ENCODE data around the gene BTAF1. TPM values are rescaled to one million over a fixed set of nuclear protein-coding genes. Genes with fewer than 3 reads are reported as not detected.

The BTAF1 gene
- total and polyA plus RNA-seq, 10 of the 15 experiments (the other 5 are each of a cell fraction or from before 2014, with no cell fraction given), result 11.8 to 157 (median 55.5) TPM

DNA sequence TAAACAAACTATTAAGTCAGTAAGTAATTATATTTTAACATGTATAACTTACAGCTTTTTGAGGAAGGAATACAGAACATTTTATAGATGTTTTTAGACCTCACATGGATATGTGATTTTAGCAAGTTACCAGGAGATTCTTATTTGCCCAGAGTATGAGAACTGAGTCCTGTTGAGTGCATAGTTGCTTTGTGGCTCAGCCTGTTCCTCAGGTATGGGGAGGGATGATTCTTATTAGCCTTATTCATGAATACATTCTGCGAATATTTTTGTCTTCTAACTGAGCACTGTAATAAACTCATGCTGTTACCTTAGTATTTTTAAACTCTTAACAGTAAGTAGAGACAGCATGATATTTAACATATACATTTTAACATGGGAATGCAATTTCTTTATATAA, 17.9 kb downstream of the BTAF1 start:
- DNase-seq (ENCODE audit: low read depth, low spot score) (no peak), ATAC-seq (no peak), FAIRE-seq (no peak)
- Histone ChIP-seq H3K27me3 (replicated peaks in 1 of 2; ENCODE audit: control insufficient read depth in 2 of 2, insufficient read depth in 2 of 2, low read length in 1 of 2) (no peaks in the 10 kb centered on the region), H3K27ac (ENCODE audit: control insufficient read depth, insufficient read depth) (no peak overlapping the region), H3K36me3 (ENCODE audit: control insufficient read depth in 2 of 2, insufficient read depth in 2 of 2, low read length in 1 of 2) (peaks cover 8 to 26% of the 10 kb centered on the region in 2 experiments), H3K79me2 (ENCODE audit: control insufficient read depth, insufficient read depth, low read length) (peaks cover 33% of the 10 kb centered on the region), H3K9ac (ENCODE audit: control insufficient read depth, insufficient read depth, low read length) (no peak overlapping the region), H3K9me3 (replicated peaks; ENCODE audit: control insufficient read depth, insufficient read depth, low read length) (no peaks in the 10 kb centered on the region; the same call in 2 of the 3 replicates), H3K4me3 (no peak overlapping the region), H4K20me1 (ENCODE audit: control insufficient read depth, insufficient read depth) (no peaks in the 10 kb centered on the region), H2AFZ (ENCODE audit: control insufficient read depth, low read depth, low read length) (no peak overlapping the region), H3K4me2 (ENCODE audit: control insufficient read depth, insufficient read depth) (no peak overlapping the region), H3K4me1 (ENCODE audit: control insufficient read depth, insufficient read depth, low read length) (no peaks in the 10 kb centered on the region; the same call in 1 of the 2 replicates)
- intact Hi-C loops (cut with micrococcal nuclease; ENCODE audit: unreplicated experiment), result no loop called here
- ChIA-PET SMC1A (ENCODE audit: uncharacterized antibody, unreplicated experiment) (interaction anchor here (0.6 to 1.7 kb wide), 6 partner anchors 10 to 608 kb away, joined by 3 to 4 read pairs (median 3); no protein-coding TSS in a partner anchor), RAD21 (ENCODE audit: unreplicated experiment) (interaction anchor here (1.2 kb wide), 1 partner anchor 17 kb away, joined by 3 read pairs; the partner anchor contains the start of gene BTAF1), POLR2A (interaction anchor here (0.5 to 1.3 kb wide), 5 partner anchors 9 to 28 kb away, joined by 3 to 8 read pairs (median 3); partner anchors contain the start of gene BTAF1), CTCF (interaction anchor here (1.0 to 1.3 kb wide), 3 partner anchors 9 to 17 kb away, joined by 3 to 4 read pairs (median 4); partner anchors contain the start of gene BTAF1)
- in situ Hi-C loops (cut with MboI), result no loop called here
- 100% methylated on average over 1 of the region's 1 CpG for WGBS (ENCODE audit: insufficient coverage, insufficient replicate concordance, low lambda C conversion rate, missing lambda C conversion rate)
- BruUV-seq (replicated peaks), result no TSS peak
- TF ChIP-seq ZNF274 (IDR thresholded peaks at IDR 0.05; ENCODE audit: insufficient read depth, insufficient read length) (no peak), HCFC1 (IDR thresholded peaks at IDR 0.05; ENCODE audit: low read length) (no peak), NFYB (IDR thresholded peaks at IDR 0.05; ENCODE audit: insufficient read depth, low read depth, low read length) (no peak), YY1 (IDR thresholded peaks at IDR 0.05; ENCODE audit: low read depth, low read length) (no peak), CHD4 (IDR thresholded peaks at IDR 0.05) (no peak), SMAD5 (IDR thresholded peaks at IDR 0.05; ENCODE audit: low read depth) (no peak), POLR2A (IDR thresholded peaks at IDR 0.05; ENCODE audit: low read depth, low read length) (no peak), WRNIP1 (IDR thresholded peaks at IDR 0.05; ENCODE audit: borderline replicate concordance, low read depth, low read length) (no peak), HDAC2 (IDR thresholded peaks at IDR 0.05) (no peak), LARP7 (IDR thresholded peaks at IDR 0.05) (no peak), PAX8 (IDR thresholded peaks at IDR 0.05) (no peak), TBL1XR1 (IDR thresholded peaks at IDR 0.05; ENCODE audit: low read depth, low read length) (no peak), MYB (IDR thresholded peaks at IDR 0.05; ENCODE audit: borderline replicate concordance, low read depth, low read length) (no peak)
- TF ChIP-seq, protein P1, sequence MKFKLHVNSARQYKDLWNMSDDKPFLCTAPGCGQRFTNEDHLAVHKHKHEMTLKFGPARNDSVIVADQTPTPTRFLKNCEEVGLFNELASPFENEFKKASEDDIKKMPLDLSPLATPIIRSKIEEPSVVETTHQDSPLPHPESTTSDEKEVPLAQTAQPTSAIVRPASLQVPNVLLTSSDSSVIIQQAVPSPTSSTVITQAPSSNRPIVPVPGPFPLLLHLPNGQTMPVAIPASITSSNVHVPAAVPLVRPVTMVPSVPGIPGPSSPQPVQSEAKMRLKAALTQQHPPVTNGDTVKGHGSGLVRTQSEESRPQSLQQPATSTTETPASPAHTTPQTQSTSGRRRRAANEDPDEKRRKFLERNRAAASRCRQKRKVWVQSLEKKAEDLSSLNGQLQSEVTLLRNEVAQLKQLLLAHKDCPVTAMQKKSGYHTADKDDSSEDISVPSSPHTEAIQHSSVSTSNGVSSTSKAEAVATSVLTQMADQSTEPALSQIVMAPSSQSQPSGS (IDR thresholded peaks at IDR 0.05; ENCODE audit: low read length), result no peak
- TF ChIP-seq, protein P2, sequence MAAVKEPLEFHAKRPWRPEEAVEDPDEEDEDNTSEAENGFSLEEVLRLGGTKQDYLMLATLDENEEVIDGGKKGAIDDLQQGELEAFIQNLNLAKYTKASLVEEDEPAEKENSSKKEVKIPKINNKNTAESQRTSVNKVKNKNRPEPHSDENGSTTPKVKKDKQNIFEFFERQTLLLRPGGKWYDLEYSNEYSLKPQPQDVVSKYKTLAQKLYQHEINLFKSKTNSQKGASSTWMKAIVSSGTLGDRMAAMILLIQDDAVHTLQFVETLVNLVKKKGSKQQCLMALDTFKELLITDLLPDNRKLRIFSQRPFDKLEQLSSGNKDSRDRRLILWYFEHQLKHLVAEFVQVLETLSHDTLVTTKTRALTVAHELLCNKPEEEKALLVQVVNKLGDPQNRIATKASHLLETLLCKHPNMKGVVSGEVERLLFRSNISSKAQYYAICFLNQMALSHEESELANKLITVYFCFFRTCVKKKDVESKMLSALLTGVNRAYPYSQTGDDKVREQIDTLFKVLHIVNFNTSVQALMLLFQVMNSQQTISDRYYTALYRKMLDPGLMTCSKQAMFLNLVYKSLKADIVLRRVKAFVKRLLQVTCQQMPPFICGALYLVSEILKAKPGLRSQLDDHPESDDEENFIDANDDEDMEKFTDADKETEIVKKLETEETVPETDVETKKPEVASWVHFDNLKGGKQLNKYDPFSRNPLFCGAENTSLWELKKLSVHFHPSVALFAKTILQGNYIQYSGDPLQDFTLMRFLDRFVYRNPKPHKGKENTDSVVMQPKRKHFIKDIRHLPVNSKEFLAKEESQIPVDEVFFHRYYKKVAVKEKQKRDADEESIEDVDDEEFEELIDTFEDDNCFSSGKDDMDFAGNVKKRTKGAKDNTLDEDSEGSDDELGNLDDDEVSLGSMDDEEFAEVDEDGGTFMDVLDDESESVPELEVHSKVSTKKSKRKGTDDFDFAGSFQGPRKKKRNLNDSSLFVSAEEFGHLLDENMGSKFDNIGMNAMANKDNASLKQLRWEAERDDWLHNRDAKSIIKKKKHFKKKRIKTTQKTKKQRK (IDR thresholded peaks at IDR 0.05; ENCODE audit: low read depth, low read length), result no peak
- TF ChIP-seq, protein P3, sequence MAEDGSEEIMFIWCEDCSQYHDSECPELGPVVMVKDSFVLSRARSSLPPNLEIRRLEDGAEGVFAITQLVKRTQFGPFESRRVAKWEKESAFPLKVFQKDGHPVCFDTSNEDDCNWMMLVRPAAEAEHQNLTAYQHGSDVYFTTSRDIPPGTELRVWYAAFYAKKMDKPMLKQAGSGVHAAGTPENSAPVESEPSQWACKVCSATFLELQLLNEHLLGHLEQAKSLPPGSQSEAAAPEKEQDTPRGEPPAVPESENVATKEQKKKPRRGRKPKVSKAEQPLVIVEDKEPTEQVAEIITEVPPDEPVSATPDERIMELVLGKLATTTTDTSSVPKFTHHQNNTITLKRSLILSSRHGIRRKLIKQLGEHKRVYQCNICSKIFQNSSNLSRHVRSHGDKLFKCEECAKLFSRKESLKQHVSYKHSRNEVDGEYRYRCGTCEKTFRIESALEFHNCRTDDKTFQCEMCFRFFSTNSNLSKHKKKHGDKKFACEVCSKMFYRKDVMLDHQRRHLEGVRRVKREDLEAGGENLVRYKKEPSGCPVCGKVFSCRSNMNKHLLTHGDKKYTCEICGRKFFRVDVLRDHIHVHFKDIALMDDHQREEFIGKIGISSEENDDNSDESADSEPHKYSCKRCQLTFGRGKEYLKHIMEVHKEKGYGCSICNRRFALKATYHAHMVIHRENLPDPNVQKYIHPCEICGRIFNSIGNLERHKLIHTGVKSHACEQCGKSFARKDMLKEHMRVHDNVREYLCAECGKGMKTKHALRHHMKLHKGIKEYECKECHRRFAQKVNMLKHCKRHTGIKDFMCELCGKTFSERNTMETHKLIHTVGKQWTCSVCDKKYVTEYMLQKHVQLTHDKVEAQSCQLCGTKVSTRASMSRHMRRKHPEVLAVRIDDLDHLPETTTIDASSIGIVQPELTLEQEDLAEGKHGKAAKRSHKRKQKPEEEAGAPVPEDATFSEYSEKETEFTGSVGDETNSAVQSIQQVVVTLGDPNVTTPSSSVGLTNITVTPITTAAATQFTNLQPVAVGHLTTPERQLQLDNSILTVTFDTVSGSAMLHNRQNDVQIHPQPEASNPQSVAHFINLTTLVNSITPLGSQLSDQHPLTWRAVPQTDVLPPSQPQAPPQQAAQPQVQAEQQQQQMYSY (CRISPR knock-in tag; IDR thresholded peaks at IDR 0.05), result no peak

Data from GM12878 (cell line).